Calu3 (cell line): ENCODE data around the gene GALR3. TPM values are rescaled to one million over a fixed set of nuclear protein-coding genes. Genes with fewer than 3 reads are reported as not detected.

Experiments used
- BruUV-seq: library from RNA; stranded (reverse); fragments of 400-500 nt; replicated peaks from 2 replicates; lab custom pipeline; 2021; lab: Mats Ljungman, UMichigan
- CTCF ChIA-PET: fragments of 300-600 bp; sonication (Branson Sonifier 250); formaldehyde crosslinking; loops from one replicate; lab custom pipeline; 2022; ENCODE audit warnings: antibody characterized with exemption; lab: Charles Lee
- DNase-seq: peaks from one replicate; pipeline ENCODE4 v3.0.0; 2022
- H3K27ac Mint-ChIP-seq: one replicate; pipeline ENCODE4 v1.8.0; 2022; ENCODE audit warnings: mixed read lengths; ENCODE audit not compliant: unreplicated experiment
- H3K27me3 Mint-ChIP-seq: one replicate; pipeline ENCODE4 v1.8.0; 2022; ENCODE audit warnings: mixed read lengths; ENCODE audit not compliant: unreplicated experiment
- H3K36me3 Mint-ChIP-seq: one replicate; pipeline ENCODE4 v1.8.0; 2022; ENCODE audit warnings: mild to moderate bottlenecking, moderate library complexity, mixed read lengths; ENCODE audit not compliant: insufficient read depth, unreplicated experiment
- H3K4me1 Mint-ChIP-seq: one replicate; pipeline ENCODE4 v1.8.0; 2022; ENCODE audit warnings: mild to moderate bottlenecking, low read depth, mixed read lengths; ENCODE audit not compliant: unreplicated experiment
- H3K4me3 Mint-ChIP-seq: one replicate; pipeline ENCODE4 v1.8.0; 2022; ENCODE audit warnings: mild to moderate bottlenecking, low read depth, moderate library complexity, mixed read lengths; ENCODE audit not compliant: unreplicated experiment
- H3K9me3 Mint-ChIP-seq: one replicate; pipeline ENCODE4 v1.8.0; 2022; ENCODE audit warnings: low read depth, mixed read lengths; ENCODE audit not compliant: unreplicated experiment
- intact Hi-C: fragments of 100-400 bp; cut with micrococcal nuclease; formaldehyde crosslinking; loops from one replicate; pipeline ENCODE4 v1.10.0; 2022; ENCODE audit not compliant: unreplicated experiment
- total RNA-seq: library from RNA; stranded (reverse); gene quantifications from 2 replicates; pipeline ENCODE4 v1.2.3, GENCODE V29; 2022
- TF ChIP-seq, protein P1 (sequence below): fragments of 200-600 bp; IDR thresholded peaks from one replicate; pipeline ENCODE4 v1.8.0; 2022; ENCODE audit warnings: antibody characterized with exemption; ENCODE audit not compliant: unreplicated experiment

The GALR3 gene
- total RNA-seq, 1 experiment from 2014 or later: 0.31 TPM

- CTCF ChIA-PET: no interaction called here
- no peaks in the 10 kb centered on the region for H3K27me3 Mint-ChIP-seq
- H3K4me1 Mint-ChIP-seq: peaks cover 23% of the 10 kb centered on the region
- TF ChIP-seq, protein P1, sequence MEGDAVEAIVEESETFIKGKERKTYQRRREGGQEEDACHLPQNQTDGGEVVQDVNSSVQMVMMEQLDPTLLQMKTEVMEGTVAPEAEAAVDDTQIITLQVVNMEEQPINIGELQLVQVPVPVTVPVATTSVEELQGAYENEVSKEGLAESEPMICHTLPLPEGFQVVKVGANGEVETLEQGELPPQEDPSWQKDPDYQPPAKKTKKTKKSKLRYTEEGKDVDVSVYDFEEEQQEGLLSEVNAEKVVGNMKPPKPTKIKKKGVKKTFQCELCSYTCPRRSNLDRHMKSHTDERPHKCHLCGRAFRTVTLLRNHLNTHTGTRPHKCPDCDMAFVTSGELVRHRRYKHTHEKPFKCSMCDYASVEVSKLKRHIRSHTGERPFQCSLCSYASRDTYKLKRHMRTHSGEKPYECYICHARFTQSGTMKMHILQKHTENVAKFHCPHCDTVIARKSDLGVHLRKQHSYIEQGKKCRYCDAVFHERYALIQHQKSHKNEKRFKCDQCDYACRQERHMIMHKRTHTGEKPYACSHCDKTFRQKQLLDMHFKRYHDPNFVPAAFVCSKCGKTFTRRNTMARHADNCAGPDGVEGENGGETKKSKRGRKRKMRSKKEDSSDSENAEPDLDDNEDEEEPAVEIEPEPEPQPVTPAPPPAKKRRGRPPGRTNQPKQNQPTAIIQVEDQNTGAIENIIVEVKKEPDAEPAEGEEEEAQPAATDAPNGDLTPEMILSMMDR: no peak
- intact Hi-C loops: no loop called here
- H3K4me3 Mint-ChIP-seq: no peak overlapping the region
- H3K27ac Mint-ChIP-seq: no peak overlapping the region
- no peak for DNase-seq
- no peaks in the 10 kb centered on the region for H3K9me3 Mint-ChIP-seq
- no TSS peak for BruUV-seq
- H3K36me3 Mint-ChIP-seq: peaks cover 94% of the 10 kb centered on the region
Measured at GRCh38 chr22:37852418-37852817, 29.2 kb downstream of the GALR3 start.

DNA sequence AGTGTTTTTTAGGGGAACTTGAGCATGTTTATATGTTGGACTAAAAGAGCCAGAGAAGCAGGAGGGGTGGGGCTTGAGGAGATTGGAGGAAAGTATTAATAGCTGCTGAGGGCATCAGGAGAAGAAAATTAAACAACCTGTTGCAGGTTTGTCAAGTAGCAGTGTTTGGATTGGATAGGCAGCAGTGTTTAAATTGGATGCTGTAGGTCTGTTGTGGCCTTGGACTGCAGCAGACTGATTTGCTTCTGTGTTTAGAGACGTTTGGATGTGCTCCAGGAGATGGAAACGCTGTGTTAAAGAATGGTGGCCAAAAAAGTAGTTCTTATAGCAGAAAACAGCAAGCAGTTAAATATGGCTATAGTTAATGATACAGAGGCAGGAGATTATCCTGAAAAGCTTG lies 31.8 kb downstream of the GALR3 start:
- Mint-ChIP-seq H3K27ac (no peak overlapping the region), H3K9me3 (no peaks in the 10 kb centered on the region), H3K4me3 (no peak overlapping the region), H3K4me1 (peaks cover 6% of the 10 kb centered on the region), H3K36me3 (peaks cover 93% of the 10 kb centered on the region), H3K27me3 (no peaks in the 10 kb centered on the region)
- intact Hi-C loops: no loop called here
- CTCF ChIA-PET: no interaction called here
- DNase-seq: no peak
- BruUV-seq: no TSS peak
- TF ChIP-seq, protein P1: no peak

DNA sequence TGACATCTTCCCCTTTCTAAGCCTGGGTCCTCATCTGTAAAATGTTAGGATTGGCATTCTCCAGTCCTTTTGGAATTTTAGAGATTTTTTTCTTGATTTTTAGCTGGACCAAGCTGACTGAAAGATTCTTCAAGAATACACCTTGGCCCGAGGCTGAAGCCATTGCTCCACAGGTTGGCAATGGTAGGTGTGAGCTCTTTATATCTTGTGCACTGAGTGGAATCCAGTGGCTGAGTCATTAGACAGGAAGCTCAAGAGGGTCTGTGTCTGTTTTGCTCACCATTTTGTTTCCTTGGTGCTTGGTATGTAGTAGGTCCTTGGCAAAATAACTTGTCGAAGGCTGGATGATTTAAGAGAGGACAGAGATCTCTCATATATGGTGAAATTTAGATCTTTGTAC lies 32.3 kb downstream of the GALR3 start:
- Mint-ChIP-seq H3K27ac (no peak overlapping the region), H3K27me3 (no peaks in the 10 kb centered on the region), H3K9me3 (no peaks in the 10 kb centered on the region), H3K36me3 (peaks cover 93% of the 10 kb centered on the region), H3K4me1 (peaks cover 6% of the 10 kb centered on the region), H3K4me3 (no peak overlapping the region)
- CTCF ChIA-PET: interaction anchor here (0.5 kb wide), 1 partner anchor 28 kb away, joined by 3 read pairs; no protein-coding TSS in a partner anchor
- intact Hi-C loops: no loop called here
- no TSS peak for BruUV-seq
- DNase-seq: no peak
- TF ChIP-seq, protein P1: no peak

GRCh38 chr22:37860796-37861421 lies 37.7 kb downstream of the GALR3 start:
- intact Hi-C loops: no loop called here
- TF ChIP-seq, protein P1: no peak
- Mint-ChIP-seq H3K9me3 (no peaks in the 10 kb centered on the region), H3K27ac (peak overlapping the region; percentile 5), H3K4me1 (no peaks in the 10 kb centered on the region), H3K36me3 (peaks cover 82% of the 10 kb centered on the region), H3K4me3 (no peak overlapping the region), H3K27me3 (no peaks in the 10 kb centered on the region)
- BruUV-seq: no TSS peak
- CTCF ChIA-PET: interaction anchor here (0.6 to 1.2 kb wide), 2 partner anchors 17 to 1490 kb away, joined by 3 to 5 read pairs; no protein-coding TSS in a partner anchor
- no peak for DNase-seq
